Measurements from ENCODE around the gene OTOL1. TPM values are rescaled to one million over a fixed set of nuclear protein-coding genes. Genes with fewer than 3 reads are reported as not detected.
A peak's percentile ranks its signal among the peaks of the same experiment; 100 is the strongest.

The OTOL1 gene
- not detected for polyA plus RNA-seq (2012; ENCODE audit: low read depth, missing spikeins)

DNA sequence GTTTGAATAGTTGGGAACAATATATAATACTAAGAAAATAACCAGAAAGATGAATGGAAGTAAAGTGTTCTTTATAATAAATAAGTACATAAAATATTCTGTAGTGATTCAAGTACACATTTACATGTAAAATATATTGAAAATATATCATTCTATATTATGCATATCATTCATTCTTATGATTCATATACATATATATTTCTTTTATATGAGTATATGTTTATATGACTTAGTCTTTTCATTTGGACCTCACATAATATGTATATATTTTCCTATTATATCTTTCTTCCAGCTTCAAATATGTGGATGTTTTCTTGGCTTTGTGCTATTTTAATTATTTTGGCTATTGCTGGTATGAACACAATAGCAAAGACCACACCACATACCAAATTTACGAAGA, at the start of gene OTOL1:
TSS of gene OTOL1 (plus strand) at position 301 of the 400 bp plus-strand sequence. CDS start at position 301, 0 bp downstream.
- no peak for TF ChIP-seq POLR2A (IDR thresholded peaks at IDR 0.05; ENCODE audit: low read depth, low read length)
- TF ChIP-seq PAX5 (IDR thresholded peaks at IDR 0.05; ENCODE audit: insufficient read depth, low read length, severe bottlenecking), result no peak
- TF ChIP-seq POU2F2 (IDR thresholded peaks at IDR 0.05; ENCODE audit: low read depth, low read length), result no peak
- TF ChIP-seq TAF1 (IDR thresholded peaks at IDR 0.05; ENCODE audit: low read depth, low read length), result no peak
- TF ChIP-seq SPI1 (IDR thresholded peaks at IDR 0.05; ENCODE audit: low read depth, low read length), result no peak
- TF ChIP-seq POLR2AphosphoS5 (IDR thresholded peaks at IDR 0.05; ENCODE audit: low read depth, low read length), result no peak
- DNase-seq (ENCODE audit: insufficient read length, low spot score), result no peak
- FAIRE-seq, result no peak

DNA sequence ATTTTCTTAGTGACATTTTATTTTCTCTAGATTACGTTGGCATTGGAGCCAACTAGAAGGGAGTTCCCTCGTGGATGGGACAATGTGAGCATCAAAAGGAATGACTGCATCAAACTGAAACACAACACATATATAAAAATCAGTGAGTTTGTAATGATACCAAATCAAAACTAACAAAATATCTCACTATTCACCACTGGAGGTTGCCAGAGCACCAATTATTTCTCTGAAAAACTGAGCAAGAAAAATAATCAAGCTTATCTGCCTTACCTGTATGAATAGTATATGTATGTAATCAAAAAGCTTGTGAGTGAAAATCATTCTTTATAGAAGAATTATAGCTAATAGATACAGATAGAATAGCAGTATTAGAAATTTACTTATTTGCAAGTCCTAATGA, 46.8 kb upstream of the OTOL1 start:
- DNase-seq (ENCODE audit: insufficient read length, low spot score) (no peak), FAIRE-seq (no peak)
- TF ChIP-seq POLR2AphosphoS5 (IDR thresholded peaks at IDR 0.05; ENCODE audit: low read depth, low read length), result no peak

- no peak for TF ChIP-seq SPI1 (IDR thresholded peaks at IDR 0.05; ENCODE audit: low read depth, low read length)
- no peak for TF ChIP-seq TAF1 (IDR thresholded peaks at IDR 0.05; ENCODE audit: low read depth, low read length)
- no peak for TF ChIP-seq POU2F2 (IDR thresholded peaks at IDR 0.05; ENCODE audit: low read depth, low read length)
- TF ChIP-seq PAX5 (IDR thresholded peaks at IDR 0.05; ENCODE audit: insufficient read depth, low read length, severe bottlenecking), result no peak
- TF ChIP-seq POLR2A (IDR thresholded peaks at IDR 0.05; ENCODE audit: low read depth, low read length), result no peak
- FAIRE-seq, result no peak
- DNase-seq (ENCODE audit: insufficient read length, low spot score), result no peak
These were observed 44.4 kb upstream of the OTOL1 start for GRCh38 chr3:161452179-161452578.

- DNase-seq (ENCODE audit: insufficient read length, low spot score) (no peak), FAIRE-seq (no peak)
- TF ChIP-seq POLR2AphosphoS5 (IDR thresholded peaks at IDR 0.05; ENCODE audit: low read depth, low read length) (no peak), PAX5 (IDR thresholded peaks at IDR 0.05; ENCODE audit: insufficient read depth, low read length, severe bottlenecking) (no peak), POLR2A (IDR thresholded peaks at IDR 0.05; ENCODE audit: low read depth, low read length) (no peak), POU2F2 (IDR thresholded peaks at IDR 0.05; ENCODE audit: low read depth, low read length) (no peak), TAF1 (IDR thresholded peaks at IDR 0.05; ENCODE audit: low read depth, low read length) (no peak), SPI1 (IDR thresholded peaks at IDR 0.05; ENCODE audit: low read depth, low read length) (no peak)
These were observed 42.0 kb upstream of the OTOL1 start for GRCh38 chr3:161454615-161455014.

DNA sequence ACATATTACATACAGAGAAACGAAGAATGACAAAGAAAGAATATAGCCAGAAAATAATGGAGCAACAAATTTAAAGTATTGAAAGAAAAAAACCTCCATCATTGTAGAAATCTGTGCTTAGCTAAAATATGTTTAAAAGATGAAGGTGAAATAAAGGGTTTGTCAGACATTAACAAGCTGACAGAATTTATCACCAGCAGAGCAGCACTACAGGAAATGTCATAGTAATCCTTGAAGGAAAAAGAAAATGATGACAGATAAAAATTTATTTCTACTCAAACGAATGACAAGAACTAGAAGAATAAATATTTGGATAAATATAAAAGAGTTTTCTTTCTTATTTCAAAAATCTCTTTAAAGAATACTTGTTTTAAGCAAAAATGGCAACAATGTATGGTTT, 40.6 kb upstream of the OTOL1 start:
- TF ChIP-seq POLR2AphosphoS5 (IDR thresholded peaks at IDR 0.05; ENCODE audit: low read depth, low read length), result no peak
- TF ChIP-seq PAX5 (IDR thresholded peaks at IDR 0.05; ENCODE audit: insufficient read depth, low read length, severe bottlenecking), result no peak
- TF ChIP-seq POU2F2 (IDR thresholded peaks at IDR 0.05; ENCODE audit: low read depth, low read length), result no peak
- no peak for TF ChIP-seq SPI1 (IDR thresholded peaks at IDR 0.05; ENCODE audit: low read depth, low read length)
- no peak for TF ChIP-seq POLR2A (IDR thresholded peaks at IDR 0.05; ENCODE audit: low read depth, low read length)
- TF ChIP-seq TAF1 (IDR thresholded peaks at IDR 0.05; ENCODE audit: low read depth, low read length), result no peak
- no peak for FAIRE-seq
- DNase-seq (ENCODE audit: insufficient read length, low spot score), result no peak

DNA sequence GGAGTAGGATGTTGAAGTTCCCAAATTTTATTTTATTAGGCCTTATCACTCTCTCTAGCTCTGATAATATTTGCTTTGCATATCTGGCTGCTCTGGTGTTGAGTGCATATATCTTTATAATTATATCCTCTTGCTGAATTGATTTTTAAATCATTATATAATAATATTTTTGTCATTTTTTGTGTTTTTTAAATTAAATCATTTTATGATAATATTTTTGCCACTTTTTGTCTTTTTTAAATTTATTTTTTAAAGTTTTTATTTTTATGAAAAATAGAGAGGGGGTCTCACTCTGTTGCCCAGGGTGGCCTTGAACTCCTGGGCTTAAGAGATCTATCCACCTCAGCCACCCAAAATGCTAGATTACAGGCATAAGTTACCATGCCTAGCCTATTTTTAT, 34.5 kb upstream of the OTOL1 start:
- no peak for TF ChIP-seq POLR2AphosphoS5 (IDR thresholded peaks at IDR 0.05; ENCODE audit: low read depth, low read length)
- TF ChIP-seq SPI1 (IDR thresholded peaks at IDR 0.05; ENCODE audit: low read depth, low read length), result no peak
- no peak for TF ChIP-seq PAX5 (IDR thresholded peaks at IDR 0.05; ENCODE audit: insufficient read depth, low read length, severe bottlenecking)
- no peak for TF ChIP-seq POLR2A (IDR thresholded peaks at IDR 0.05; ENCODE audit: low read depth, low read length)
- TF ChIP-seq POU2F2 (IDR thresholded peaks at IDR 0.05; ENCODE audit: low read depth, low read length), result no peak
- TF ChIP-seq TAF1 (IDR thresholded peaks at IDR 0.05; ENCODE audit: low read depth, low read length), result no peak
- FAIRE-seq (no peak), DNase-seq (ENCODE audit: insufficient read length, low spot score) (no peak)

DNA sequence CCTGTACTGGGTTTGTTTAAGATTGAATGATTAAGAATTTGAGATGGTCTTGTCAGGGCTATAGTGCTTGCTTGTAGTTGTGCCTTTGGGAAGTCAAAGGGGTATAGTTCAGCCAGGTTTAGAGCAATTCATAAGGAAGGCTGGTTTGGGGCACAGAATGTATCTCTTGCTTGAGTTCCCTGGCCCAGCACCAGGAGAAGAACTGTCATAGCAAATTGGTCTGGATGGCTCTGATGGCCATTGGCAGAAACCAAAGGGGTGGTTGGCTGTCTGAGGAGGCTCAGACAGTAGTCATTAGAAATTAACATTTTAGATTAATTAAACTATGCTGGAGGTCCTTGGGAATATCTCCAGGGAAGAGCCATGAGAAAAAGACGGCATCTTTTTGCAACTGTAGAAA, 25.4 kb upstream of the OTOL1 start:
- TF ChIP-seq SPI1 (IDR thresholded peaks at IDR 0.05; ENCODE audit: low read depth, low read length), result no peak
- no peak for TF ChIP-seq POLR2AphosphoS5 (IDR thresholded peaks at IDR 0.05; ENCODE audit: low read depth, low read length)
- TF ChIP-seq POLR2A (IDR thresholded peaks at IDR 0.05; ENCODE audit: low read depth, low read length), result no peak
- TF ChIP-seq PAX5 (IDR thresholded peaks at IDR 0.05; ENCODE audit: insufficient read depth, low read length, severe bottlenecking), result no peak
- no peak for TF ChIP-seq POU2F2 (IDR thresholded peaks at IDR 0.05; ENCODE audit: low read depth, low read length)
- TF ChIP-seq TAF1 (IDR thresholded peaks at IDR 0.05; ENCODE audit: low read depth, low read length), result no peak
- FAIRE-seq (no peak), DNase-seq (ENCODE audit: insufficient read length, low spot score) (no peak)

DNA sequence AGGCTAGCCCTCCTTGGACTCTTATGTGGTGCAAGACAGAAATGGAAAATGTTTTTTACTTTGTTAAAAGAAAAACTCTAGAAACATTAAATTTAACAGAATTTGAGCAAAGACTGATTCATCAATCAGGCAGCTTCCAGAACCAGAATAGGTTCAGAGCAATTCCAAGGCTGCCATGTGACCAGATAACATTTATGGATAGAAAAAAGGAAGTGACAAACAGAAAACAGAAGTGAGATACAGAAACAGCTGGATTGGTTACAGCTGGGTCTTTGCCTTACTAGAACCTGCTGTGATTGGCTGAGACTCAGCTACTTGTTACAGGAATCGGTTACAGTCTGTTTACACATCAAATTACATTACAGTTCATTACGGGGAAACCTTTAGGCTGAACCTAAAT, 22.5 kb upstream of the OTOL1 start:
- FAIRE-seq (no peak), DNase-seq (ENCODE audit: insufficient read length, low spot score) (no peak)
- no peak for TF ChIP-seq POU2F2 (IDR thresholded peaks at IDR 0.05; ENCODE audit: low read depth, low read length)
- TF ChIP-seq SPI1 (IDR thresholded peaks at IDR 0.05; ENCODE audit: low read depth, low read length), result peak; percentile 38

DNA sequence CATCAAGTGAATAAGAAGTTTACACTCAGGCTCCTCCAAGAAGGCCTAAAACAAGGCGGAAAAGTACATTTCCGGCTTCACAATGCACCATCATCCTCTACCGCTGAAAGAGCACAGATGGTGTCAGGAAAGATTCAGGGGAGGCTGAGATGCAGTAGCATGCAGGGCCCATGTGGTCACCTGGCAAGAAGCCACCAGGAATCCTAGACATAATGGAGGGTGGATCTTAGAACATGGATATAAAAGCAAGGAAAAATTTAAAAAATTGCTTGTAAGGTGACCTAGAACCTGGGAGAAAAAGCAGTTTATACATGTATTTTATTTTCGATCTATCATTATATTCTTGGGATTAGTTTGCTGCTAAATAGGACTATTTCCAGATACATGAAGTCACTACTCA, 21.9 kb upstream of the OTOL1 start:
- no peak for FAIRE-seq
- DNase-seq (ENCODE audit: insufficient read length, low spot score), result no peak
- TF ChIP-seq TAF1 (IDR thresholded peaks at IDR 0.05; ENCODE audit: low read depth, low read length), result no peak
- TF ChIP-seq POLR2A (IDR thresholded peaks at IDR 0.05; ENCODE audit: low read depth, low read length), result no peak
- TF ChIP-seq POLR2AphosphoS5 (IDR thresholded peaks at IDR 0.05; ENCODE audit: low read depth, low read length), result no peak
- no peak for TF ChIP-seq SPI1 (IDR thresholded peaks at IDR 0.05; ENCODE audit: low read depth, low read length)
- no peak for TF ChIP-seq PAX5 (IDR thresholded peaks at IDR 0.05; ENCODE audit: insufficient read depth, low read length, severe bottlenecking)
- no peak for TF ChIP-seq POU2F2 (IDR thresholded peaks at IDR 0.05; ENCODE audit: low read depth, low read length)

DNA sequence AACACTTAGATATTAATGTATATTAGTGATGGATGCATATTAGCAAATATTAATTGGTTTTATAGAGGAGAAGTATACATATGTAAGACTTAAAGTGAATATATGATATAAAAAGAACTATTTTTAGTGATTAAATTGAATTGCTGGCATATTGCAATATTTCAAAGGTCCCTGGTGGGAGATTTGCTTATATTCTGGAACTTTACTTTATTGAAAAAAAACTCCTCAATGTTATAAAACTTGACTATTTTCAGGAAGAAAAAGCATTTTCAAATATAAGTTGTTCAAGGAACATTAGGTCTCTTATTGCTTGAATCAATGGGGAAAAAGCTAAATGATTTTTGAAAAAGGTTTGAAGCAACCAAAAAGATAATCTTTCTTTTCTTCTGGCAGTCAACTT, 21.4 kb upstream of the OTOL1 start:
- no peak for DNase-seq (ENCODE audit: insufficient read length, low spot score)
- FAIRE-seq, result no peak

GRCh38 chr3:161475905-161476304, 20.7 kb upstream of the OTOL1 start:
- no peak for FAIRE-seq
- no peak for TF ChIP-seq POLR2A (IDR thresholded peaks at IDR 0.05; ENCODE audit: low read depth, low read length)
- no peak for TF ChIP-seq POLR2AphosphoS5 (IDR thresholded peaks at IDR 0.05; ENCODE audit: low read depth, low read length)
- TF ChIP-seq PAX5 (IDR thresholded peaks at IDR 0.05; ENCODE audit: insufficient read depth, low read length, severe bottlenecking), result no peak
- no peak for TF ChIP-seq POU2F2 (IDR thresholded peaks at IDR 0.05; ENCODE audit: low read depth, low read length)
- TF ChIP-seq SPI1 (IDR thresholded peaks at IDR 0.05; ENCODE audit: low read depth, low read length), result no peak
- no peak for TF ChIP-seq TAF1 (IDR thresholded peaks at IDR 0.05; ENCODE audit: low read depth, low read length)
- no peak for DNase-seq (ENCODE audit: insufficient read length, low spot score)

More for the DNA sequence above, 21.4 kb upstream of the OTOL1 start:
- no peak for TF ChIP-seq SPI1 (IDR thresholded peaks at IDR 0.05; ENCODE audit: low read depth, low read length)
- no peak for TF ChIP-seq POLR2AphosphoS5 (IDR thresholded peaks at IDR 0.05; ENCODE audit: low read depth, low read length)
